Stromal cell of bone marrow (primary cell): ENCODE results near the gene HLA-DRA.
A peak's percentile ranks its signal among the peaks of the same experiment; 100 is the strongest.
"Not testable (repeated sequence)": the region's sequence is repeated elsewhere in the genome, so short reads cannot be mapped to it uniquely, and the experiment has no call there.

Source experiments
- DNase-seq: peaks from one replicate; pipeline ENCODE4 v3.0.0-alpha.2; 2012; ENCODE audit warnings: low read depth

The HLA-DRA gene

GRCh38 chr6:32431142-32431541 is 8.5 kb upstream of the HLA-DRA start:
- no peak for DNase-seq

GRCh38 chr6:32432050-32432450 is 7.6 kb upstream of the HLA-DRA start:
- DNase-seq, result peak; percentile 19

- DNase-seq, result not testable (repeated sequence)
Measured at GRCh38 chr6:32433950-32434349, 5.7 kb upstream of the HLA-DRA start.

- DNase-seq, result no peak
Measured at GRCh38 chr6:32436186-32436585, 3.5 kb upstream of the HLA-DRA start.

GRCh38 chr6:32436995-32437836 is 2.5 kb upstream of the HLA-DRA start:
- peak; percentile 58 for DNase-seq

GRCh38 chr6:32439139-32439538 is 548 bp upstream of the HLA-DRA start:
- DNase-seq, result no peak

- DNase-seq, result no peak
Measured at GRCh38 chr6:32442243-32442667, 2.6 kb downstream of the HLA-DRA start.

GRCh38 chr6:32442977-32443552 is 3.4 kb downstream of the HLA-DRA start:
- no peak for DNase-seq

- DNase-seq, result no peak
Measured at GRCh38 chr6:32444433-32444832, 4.7 kb downstream of the HLA-DRA start.

- DNase-seq, result no peak
Measured at GRCh38 chr6:32445321-32445854, 5.7 kb downstream of the HLA-DRA start.

- no peak for DNase-seq
Measured at GRCh38 chr6:32447932-32448331, 8.2 kb downstream of the HLA-DRA start.

- DNase-seq, result no peak
Measured at GRCh38 chr6:32449088-32449736, 9.5 kb downstream of the HLA-DRA start.

GRCh38 chr6:32457054-32457453 is 17.4 kb downstream of the HLA-DRA start:
- DNase-seq, result no peak

- no peak for DNase-seq
Measured at GRCh38 chr6:32459781-32460424, 20.2 kb downstream of the HLA-DRA start.

GRCh38 chr6:32460528-32460927 is 20.8 kb downstream of the HLA-DRA start:
- DNase-seq, result no peak

GRCh38 chr6:32461493-32461892 is 21.8 kb downstream of the HLA-DRA start:
- DNase-seq, result no peak

- no peak for DNase-seq
Measured at GRCh38 chr6:32462609-32463008, 22.9 kb downstream of the HLA-DRA start.

- DNase-seq, result not testable (repeated sequence)
Measured at GRCh38 chr6:32467743-32468503, 28.2 kb downstream of the HLA-DRA start.

GRCh38 chr6:32472781-32473375 is 33.2 kb downstream of the HLA-DRA start:
- DNase-seq, result no peak

- DNase-seq, result peak; percentile 25
Measured at GRCh38 chr6:32473376-32474348, 34.0 kb downstream of the HLA-DRA start.
